Measurements from ENCODE around the gene GRM7.

The GRM7 gene

DNA sequence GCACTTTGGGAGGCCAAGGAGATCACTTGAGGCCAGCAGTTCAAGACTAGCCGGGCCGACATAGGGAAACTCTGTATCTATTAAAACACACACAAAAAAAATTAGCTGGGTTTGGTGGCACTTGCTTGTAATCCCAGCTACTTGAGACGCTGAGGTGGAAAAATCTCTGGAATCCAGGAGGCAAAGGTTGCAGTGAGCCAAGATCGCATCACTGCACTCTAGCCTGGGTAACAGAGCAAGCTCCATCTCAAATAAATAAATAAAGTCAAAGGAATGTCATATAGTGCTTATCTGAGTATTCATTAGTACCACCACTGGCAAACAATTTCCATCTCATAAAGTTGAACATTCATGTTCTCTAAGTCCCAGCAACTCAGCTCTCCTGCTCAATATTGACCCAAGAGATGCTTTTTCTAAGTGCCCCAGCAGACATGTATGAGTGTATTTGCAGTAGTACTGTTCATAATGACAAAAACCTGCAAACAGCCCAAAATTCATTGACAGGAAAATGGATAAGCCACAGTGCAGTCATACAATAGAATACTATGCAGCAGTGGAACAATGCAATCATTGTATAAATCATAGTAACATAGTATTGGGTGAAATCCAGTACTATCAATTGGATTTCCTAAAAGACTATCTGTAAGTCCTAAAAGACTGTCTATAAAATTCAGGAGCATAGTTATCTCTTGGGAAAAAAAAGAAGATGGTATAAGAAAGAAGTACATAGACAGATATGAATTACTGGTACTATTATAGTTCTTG lies 889.2 kb downstream of the GRM7 start:
- no peak for DNase-seq

DNA sequence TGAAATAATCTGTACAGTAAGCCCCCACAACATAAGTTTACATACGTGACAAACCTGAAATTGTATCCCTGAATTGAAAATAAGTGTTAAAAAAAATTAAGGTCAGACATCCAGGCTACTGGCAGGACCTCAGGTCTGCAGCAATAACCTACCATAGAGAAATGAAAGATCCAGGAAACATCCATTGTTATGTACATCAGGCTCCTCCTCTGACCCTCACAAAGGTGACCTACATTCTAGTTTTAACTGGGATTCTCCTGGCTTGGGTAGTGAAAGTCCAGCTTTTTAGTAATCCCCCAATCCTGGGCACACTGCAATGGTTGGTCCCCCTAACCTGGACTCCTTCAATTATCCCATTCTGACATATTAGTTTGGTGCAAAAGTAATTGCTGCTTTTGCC lies 891.1 kb downstream of the GRM7 start:
- DNase-seq: no peak

DNA sequence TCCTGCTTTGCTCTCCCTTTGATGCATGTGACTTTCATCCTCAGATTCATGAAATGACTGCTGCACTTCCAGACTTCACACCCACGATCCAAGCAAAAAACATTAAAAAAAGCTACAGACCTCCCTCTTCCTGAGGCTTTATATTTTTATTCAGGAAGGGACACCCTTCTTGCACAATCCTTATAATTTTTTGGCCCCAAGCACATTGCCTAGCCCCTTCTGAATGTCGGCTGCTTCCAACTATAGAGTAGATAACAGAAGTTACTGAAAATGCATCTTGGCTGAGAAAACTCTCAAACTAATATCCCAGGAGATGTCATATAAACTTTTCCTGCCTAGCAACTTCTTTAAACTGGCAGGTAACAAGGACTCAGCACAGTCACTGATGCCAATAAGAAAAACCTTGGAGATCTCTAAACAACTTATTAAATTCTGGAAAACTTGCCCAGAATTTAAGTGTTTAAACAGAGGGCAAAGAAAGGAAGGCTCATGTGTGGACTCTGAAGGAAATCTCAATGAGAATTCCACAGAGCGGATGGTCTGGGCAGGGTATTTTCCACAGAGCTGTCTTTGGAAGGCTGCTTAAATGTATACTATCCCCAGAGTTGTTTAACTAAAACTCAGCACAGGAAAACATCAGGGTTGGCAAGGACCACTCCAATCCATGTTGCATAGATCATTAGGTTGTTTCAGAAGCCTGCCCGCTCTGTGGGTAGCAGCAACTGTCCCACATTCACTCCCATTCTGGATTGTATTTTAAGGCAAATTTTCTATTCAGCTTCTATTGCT lies 893.9 kb downstream of the GRM7 start:
- no peak for DNase-seq

DNA sequence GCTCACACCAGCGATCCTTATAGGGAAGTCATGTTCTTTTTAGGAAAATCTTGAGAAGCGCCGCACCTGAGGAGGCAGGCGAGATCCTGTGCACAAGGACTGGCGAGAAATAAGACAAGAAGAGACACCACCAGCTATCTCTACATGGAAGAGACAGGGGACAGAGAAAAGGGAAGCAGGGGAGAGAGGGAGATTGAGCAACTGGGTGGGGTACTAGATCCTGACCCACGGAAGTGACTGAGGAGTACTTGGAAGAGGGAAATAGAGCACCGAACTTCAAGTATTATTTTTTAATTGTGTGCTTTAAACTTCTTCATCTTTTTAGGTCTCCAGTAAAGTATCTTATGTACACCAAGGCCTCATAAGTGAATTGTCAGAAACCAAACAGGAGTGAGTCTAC lies 898.7 kb downstream of the GRM7 start:
- DNase-seq: no peak

DNA sequence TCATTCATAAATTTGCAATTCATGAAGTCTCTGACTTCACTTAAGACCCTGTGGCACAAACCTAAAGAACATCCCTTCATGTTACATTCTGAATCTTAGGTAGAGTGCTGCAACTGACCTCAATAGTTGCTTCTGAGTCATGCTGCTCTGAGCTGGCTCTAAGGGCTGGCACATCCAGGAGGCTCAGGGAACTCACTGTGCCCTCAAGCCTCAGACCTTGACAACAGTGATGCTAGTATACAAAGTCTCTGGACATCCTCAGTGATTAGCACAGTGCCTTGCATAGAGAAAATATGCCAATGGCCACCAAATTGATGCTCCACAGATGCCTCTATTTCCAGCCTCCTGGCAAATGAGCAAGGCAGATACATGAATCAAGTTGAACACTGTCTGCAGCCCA lies 899.8 kb downstream of the GRM7 start:
- DNase-seq: no peak

DNA sequence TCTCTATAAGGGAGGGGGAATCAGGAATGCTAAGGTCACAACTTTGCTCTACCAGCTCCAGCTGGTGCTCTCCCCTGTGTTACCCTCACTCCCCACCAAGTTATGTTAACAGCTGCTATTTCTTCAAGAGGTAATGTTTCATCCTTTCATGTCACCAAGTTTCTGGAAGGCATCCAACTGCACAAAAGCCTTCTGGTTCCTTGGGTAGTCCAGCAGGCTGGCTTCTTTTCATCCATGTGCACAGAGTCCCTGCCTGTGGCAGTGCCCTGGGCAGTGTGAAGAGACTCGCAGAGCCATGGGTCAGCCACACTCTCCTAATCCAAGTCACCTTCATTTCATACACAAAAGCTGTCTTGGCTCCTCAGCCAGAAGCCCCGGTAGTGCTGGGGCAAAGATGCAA lies 903.2 kb downstream of the GRM7 start:
- no peak for DNase-seq

DNA sequence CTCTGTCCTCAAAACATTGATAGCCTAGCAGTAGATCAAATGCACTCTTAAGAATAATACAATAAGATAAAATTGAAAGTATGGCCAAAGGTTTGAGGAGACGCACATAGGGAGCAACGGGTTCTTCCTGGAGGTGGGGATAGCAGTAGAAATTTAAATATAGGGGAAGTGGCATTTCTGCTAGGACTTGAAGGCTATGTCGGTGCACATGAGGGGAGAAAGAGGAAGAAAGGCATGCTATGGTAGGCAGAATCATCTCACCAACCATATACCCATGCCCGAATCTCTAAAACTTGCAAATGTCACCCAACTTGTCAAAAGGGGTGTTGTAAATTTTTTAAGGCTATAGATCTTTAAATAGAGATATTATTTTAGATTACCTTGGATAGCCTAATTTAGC lies 905.6 kb downstream of the GRM7 start:
- DNase-seq: no peak

DNA sequence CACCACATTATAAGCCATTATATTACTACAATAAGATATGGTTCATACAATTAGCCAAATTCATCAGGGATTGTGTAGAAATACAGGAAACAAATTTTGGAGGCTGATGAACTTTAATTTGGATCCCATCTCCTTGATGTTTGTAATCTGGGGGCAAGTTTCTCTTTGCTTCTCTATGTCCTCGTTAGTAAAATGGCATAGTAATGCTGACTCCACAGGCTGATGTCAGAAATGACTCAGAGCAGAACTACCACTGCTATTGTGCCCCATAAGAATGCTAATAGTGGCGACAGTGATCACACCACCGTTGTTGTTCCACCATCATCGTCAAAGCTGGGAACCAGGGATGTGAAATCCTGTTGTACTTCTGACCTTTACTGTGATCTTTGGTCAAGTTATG lies 918.4 kb downstream of the GRM7 start:
- no peak for DNase-seq

DNA sequence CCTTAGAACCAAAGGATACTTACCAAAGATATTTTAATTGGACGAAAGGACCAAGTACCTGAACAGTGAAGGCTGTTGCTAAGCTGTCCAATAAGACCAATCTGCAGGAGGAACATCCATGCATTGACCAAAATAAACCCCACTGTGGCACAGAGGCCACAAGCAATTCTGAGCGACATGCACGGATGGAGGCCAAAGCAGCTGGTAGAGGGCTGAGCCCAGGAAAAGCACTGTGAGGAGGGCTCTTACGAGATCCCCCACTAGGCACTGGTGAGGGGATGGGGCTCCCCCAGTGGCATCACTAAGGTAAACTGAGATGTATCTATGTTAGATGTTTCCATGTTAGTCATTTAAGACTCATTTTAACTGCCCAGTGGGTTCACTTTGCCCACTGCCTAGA lies 920.5 kb downstream of the GRM7 start:
- DNase-seq: no peak

DNA sequence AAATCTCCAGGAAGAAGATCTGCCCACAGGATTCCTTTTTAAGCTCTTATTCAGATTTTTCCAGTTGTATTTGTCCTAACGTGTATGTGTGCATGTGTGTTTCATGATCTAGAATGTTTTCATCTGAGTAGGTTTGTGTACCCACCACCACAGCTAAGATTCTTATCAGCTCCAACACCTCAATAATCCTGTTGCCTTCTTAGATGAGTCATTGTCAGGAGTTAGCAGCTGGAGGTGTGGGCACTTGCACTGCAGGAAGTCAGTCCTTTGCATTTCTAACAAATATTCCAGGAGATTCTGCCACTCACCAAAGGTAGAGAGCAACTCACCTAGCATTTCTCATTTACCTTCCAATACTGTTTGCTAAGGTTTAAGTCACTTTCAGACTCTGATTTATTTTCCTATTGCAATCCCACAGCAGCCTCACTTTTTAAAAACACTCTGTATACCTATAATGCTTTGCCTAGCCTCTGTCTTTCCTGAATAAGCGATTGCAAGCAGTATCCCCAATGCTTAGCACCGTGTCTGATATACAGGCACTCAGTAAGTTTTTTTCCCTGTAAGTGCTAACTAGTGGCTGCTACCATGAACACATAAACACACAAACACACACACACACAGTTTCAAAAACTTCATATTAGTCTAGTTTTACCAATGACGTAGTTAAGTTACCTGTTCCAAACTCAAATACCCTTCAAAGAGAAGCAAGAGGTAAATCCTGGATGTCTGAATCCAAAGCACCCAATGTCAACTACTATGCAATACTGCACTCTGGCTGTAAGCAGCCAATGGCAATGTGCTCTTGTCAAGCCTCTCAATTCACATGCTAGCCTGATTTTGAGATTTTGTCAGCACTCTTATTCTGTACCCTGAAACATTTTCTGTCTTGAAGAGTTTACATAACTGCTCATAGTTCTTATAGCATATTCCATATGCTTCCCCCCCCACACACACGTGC lies 927.2 kb downstream of the GRM7 start:
- no peak for DNase-seq

DNA sequence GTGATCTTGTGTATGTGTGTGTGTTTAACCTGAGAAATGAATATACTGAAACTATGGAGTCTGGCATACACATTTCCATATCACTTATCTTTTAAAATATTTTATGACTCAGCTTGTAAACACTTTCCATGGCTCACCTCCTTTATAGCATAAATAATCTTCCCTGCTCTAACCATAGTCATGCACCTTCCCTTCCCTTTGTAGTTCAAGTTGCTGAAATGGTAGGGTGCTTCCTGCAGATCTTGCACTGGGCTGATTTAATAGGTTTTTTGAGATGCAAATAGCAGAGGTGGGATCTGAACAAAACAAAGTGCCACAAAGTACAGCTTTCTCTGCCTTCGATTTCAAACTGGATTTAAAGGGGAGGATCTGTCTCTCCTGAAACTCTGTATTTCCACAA lies 928.0 kb downstream of the GRM7 start:
- DNase-seq: no peak

DNA sequence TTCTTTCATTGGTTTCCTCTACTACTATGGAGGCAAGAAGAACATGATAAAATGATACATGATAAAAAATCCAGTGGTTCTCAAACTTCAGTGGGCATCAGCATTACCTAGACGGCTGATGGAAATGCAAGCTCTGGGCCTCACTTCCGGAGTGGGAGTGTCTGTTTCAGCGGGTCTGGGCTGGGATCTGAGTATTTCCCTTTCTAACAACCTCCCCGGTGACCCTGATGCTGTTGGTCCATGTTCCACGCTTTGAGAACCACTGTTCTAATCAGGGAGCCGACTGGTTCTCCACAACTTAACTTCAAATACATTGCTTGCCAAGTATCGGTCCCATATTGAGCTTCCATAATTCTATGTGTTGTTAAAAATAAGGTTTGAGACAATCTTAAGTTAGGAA lies 928.4 kb downstream of the GRM7 start:
- no peak for DNase-seq

DNA sequence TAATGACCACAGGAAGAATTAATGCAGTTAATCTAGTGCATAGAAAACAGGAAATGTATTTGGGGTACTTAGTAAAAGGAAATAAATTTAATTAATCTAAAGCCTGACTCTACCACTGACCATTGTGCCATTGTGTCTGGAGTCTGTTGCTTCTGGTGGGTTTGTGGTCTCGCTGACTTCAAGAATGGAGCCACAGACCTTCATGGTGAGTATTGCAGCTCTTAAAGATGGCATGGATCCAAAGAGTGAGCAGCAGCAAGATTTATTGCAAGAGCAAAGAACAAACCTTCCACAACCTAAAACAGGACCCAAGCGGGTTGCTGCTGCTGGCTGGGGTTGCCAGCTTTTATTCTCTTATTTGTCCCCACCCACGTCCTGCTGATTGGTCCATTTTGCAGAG lies 929.2 kb downstream of the GRM7 start:
- no peak for DNase-seq

Measured in NCI-H1105 (cell line).